Endothelial cell (in vitro differentiated cells): ENCODE data around the gene MFAP4. TPM values are rescaled to one million over a fixed set of nuclear protein-coding genes. Genes with fewer than 3 reads are reported as not detected.
A peak's percentile ranks its signal among the peaks of the same experiment; 100 is the strongest.

Experiments
- DNase-seq: peaks from one replicate; pipeline ENCODE4 v3.0.0; 2021; ENCODE audit warnings: low spot score
- H3K27ac Mint-ChIP-seq: one replicate; pipeline ENCODE4 v1.8.0; 2021; ENCODE audit warnings: mixed read lengths, inconsistent platforms; ENCODE audit not compliant: unreplicated experiment
- H3K27me3 Mint-ChIP-seq: one replicate; pipeline ENCODE4 v1.8.0; 2021; ENCODE audit warnings: mild to moderate bottlenecking, moderate library complexity, mixed read lengths, inconsistent platforms; ENCODE audit not compliant: unreplicated experiment
- H3K36me3 Mint-ChIP-seq: one replicate; pipeline ENCODE4 v1.8.0; 2021; ENCODE audit warnings: mild to moderate bottlenecking, low read depth, mixed read lengths, inconsistent platforms; ENCODE audit not compliant: unreplicated experiment
- H3K4me1 Mint-ChIP-seq: one replicate; pipeline ENCODE4 v1.8.0; 2021; ENCODE audit warnings: mild to moderate bottlenecking, mixed read lengths, inconsistent platforms; ENCODE audit not compliant: unreplicated experiment
- H3K4me3 Mint-ChIP-seq: one replicate; pipeline ENCODE4 v1.8.0; 2021; ENCODE audit warnings: mild to moderate bottlenecking, mixed read lengths, inconsistent platforms; ENCODE audit not compliant: unreplicated experiment
- H3K9me3 Mint-ChIP-seq: one replicate; pipeline ENCODE4 v1.8.0; 2021; ENCODE audit warnings: mixed read lengths, inconsistent platforms; ENCODE audit not compliant: unreplicated experiment
- total RNA-seq: library from RNA; stranded (reverse); fragmentation: NEBNext Ultra II Directional; extraction: Animal tissue kit (Norgen Biotek cat#: 25700); gene quantifications from one replicate; pipeline ENCODE4 v1.2.1, GENCODE V29; 2021; ENCODE audit not compliant: unreplicated experiment
- TF ChIP-seq, protein P1 (sequence below): fragments of 200-600 bp; sonication (generic); IDR thresholded peaks from one replicate; pipeline ENCODE4 v1.5.0; 2021; ENCODE audit warnings: antibody characterized with exemption; ENCODE audit not compliant: unreplicated experiment

MFAP4 gene
- total RNA-seq, 1 donor from 2014 or later = 0.67 TPM

DNA sequence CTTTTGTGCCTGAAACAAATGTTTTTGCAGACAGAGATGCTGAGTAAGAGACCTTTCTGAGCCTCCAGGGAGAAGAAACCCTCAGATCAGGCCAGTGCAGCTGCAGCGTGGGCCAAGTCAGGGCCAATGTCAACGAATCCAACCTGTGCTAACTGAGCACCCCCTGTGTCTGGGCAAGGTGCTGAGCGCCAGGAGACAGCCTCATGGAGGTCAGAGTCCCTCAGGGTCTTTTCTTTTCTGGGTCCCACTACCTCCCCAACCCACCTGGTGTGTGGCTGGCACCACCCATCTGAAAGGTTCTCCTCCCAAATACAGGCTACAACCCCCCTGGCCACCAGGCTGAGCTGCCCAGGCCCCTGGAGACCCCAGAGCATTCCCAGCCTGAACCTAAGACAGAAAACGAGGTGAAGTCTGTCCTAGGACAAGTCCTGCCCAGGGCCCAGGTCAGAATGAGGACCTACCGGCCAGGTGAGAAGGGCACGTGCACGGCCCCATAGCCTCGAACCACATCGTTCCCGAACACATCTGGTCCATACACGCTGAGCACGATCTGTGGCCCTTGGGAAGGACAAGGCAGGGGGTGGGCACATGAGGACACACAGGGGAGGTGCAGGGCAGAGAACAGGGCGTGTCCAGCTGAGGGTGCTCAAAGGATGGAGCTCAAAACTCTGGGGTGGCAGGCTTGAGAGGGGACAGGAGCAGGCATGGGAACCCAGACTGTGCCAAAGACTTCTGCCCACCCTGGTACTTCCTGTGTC, 39.5 kb downstream of the MFAP4 start:
- peaks cover 2% of the 10 kb centered on the region for H3K27me3 Mint-ChIP-seq
- H3K27ac Mint-ChIP-seq = no peak overlapping the region
- TF ChIP-seq, protein P1, sequence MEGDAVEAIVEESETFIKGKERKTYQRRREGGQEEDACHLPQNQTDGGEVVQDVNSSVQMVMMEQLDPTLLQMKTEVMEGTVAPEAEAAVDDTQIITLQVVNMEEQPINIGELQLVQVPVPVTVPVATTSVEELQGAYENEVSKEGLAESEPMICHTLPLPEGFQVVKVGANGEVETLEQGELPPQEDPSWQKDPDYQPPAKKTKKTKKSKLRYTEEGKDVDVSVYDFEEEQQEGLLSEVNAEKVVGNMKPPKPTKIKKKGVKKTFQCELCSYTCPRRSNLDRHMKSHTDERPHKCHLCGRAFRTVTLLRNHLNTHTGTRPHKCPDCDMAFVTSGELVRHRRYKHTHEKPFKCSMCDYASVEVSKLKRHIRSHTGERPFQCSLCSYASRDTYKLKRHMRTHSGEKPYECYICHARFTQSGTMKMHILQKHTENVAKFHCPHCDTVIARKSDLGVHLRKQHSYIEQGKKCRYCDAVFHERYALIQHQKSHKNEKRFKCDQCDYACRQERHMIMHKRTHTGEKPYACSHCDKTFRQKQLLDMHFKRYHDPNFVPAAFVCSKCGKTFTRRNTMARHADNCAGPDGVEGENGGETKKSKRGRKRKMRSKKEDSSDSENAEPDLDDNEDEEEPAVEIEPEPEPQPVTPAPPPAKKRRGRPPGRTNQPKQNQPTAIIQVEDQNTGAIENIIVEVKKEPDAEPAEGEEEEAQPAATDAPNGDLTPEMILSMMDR = no peak
- H3K36me3 Mint-ChIP-seq = no peaks in the 10 kb centered on the region
- no peak overlapping the region for H3K4me3 Mint-ChIP-seq
- no peaks in the 10 kb centered on the region for H3K9me3 Mint-ChIP-seq
- no peaks in the 10 kb centered on the region for H3K4me1 Mint-ChIP-seq
- no peak for DNase-seq

DNA sequence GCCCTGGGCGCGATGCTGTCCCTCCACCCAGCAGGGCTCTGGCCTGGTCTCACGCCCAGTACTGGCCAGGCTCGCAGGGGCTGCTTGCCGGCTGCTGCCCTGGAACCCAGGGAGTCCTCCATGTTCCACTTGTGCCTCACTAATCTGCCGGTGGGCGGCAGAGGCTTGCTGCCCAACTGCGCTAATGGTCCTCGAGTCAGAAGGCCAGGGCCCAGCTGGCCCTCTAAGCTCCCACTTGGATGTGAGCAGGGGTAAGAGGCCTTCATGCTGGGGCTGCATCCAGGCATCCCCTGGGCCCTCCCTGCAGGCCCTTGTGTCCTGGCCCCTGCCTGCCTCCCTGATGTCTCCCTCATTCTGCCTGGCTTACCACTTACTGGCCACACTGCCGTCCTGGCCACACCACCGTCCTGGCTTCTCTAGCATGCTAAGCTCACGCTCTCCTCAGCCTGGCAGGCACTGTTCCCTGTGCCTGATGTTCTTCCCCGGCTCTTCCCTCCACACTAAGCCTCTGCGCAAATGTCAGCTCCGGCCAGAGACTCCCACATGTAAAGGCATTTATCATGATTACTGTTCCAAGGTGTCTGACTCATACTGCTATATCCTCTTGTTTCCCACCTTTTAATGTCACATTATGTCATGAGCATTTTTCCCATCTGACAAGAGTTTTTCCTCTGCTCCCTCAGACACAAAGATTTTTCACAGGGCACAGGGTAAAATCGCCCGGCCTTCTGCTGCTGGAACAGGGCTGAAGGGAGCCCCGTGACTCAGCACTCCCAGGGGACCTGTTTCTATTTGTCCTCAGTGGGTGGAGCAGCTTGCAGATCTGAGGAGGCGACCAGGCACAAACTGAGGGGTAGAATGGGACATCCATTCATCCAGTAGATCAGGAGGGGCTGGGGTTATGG, 40.4 kb downstream of the MFAP4 start:
- peaks cover 6% of the 10 kb centered on the region for H3K4me1 Mint-ChIP-seq
- H3K36me3 Mint-ChIP-seq = peaks cover 4% of the 10 kb centered on the region
- DNase-seq = no peak
- TF ChIP-seq, protein P1 = no peak
- no peaks in the 10 kb centered on the region for H3K9me3 Mint-ChIP-seq
- no peak overlapping the region for H3K4me3 Mint-ChIP-seq
- peaks cover 3% of the 10 kb centered on the region for H3K27me3 Mint-ChIP-seq
- H3K27ac Mint-ChIP-seq = peak overlapping the region; percentile 26

DNA sequence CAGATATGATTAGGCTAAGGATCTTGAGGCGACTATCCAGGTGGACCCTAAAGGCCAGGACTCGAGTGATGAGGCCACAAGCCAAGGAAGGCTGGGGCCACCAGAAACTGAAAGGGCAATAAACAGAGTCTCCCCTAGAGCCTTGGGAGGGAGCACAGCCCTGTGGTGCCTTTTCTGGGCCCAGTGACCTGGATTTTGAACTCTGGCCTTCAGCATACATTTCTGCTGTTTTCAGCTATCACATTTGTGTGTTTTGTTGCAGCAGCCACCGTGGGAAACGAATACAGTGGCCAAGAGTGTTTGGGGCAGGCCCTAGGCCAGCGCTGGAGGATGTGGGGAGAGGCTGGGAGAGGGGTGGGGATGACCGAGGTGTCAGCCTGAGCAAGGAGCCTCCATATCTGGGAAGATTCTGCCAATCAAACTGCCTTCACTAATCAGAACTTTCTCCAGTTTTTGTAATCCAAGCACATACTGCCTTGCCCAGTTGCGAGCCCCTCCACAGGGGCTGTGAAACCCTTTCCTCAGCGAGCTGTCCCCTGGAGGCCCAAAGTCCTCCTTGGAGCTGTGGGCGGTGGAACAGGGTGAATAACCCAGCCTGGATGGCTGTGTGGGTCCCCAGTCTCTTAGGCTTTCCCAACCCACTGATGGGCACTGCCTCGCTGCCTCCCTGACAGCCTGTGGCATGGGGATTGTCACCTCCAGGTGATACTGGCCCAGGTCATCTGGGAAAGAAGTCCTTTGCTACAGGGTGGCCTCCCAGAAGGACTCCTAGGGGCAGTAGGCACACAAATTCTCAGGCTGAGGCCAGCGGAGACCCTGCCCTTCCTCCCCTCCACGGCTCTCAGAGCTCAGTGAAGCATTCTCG, 41.3 kb downstream of the MFAP4 start:
- peaks cover 11% of the 10 kb centered on the region for H3K27me3 Mint-ChIP-seq
- no peak for DNase-seq
- H3K4me3 Mint-ChIP-seq = no peak overlapping the region
- TF ChIP-seq, protein P1 = no peak
- peaks cover 13% of the 10 kb centered on the region for H3K36me3 Mint-ChIP-seq
- no peak overlapping the region for H3K27ac Mint-ChIP-seq
- H3K9me3 Mint-ChIP-seq = no peaks in the 10 kb centered on the region
- H3K4me1 Mint-ChIP-seq = peaks cover 13% of the 10 kb centered on the region

DNA sequence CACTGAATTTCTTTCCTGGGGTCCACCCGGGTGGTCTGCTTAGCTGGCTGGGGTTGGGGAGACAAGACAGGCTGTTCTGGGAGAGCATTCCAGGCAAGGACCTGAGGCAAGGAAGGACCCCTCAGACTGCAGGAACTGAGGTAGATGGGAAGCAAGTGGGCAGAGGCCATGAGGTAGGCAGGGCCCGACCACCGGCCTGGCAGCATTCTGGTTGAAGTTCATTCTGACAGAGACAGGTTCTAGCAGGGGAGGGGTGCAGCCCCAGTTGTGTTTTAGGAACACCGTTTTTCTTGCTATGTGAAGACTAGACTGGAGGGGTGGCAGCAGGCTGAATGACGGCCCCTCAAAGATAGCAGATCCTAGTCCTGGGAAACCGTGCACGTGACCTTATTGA, 41.9 kb downstream of the MFAP4 start:
- Mint-ChIP-seq H3K27me3 (peaks cover 12% of the 10 kb centered on the region), H3K36me3 (peaks cover 13% of the 10 kb centered on the region), H3K9me3 (no peaks in the 10 kb centered on the region), H3K4me3 (no peak overlapping the region), H3K4me1 (peaks cover 13% of the 10 kb centered on the region), H3K27ac (no peak overlapping the region)
- DNase-seq = no peak
- TF ChIP-seq, protein P1 = no peak
